Sigmoid colon (tissue), 4 donors: ENCODE data around the gene DFFB.

Experiments
- CTCF ChIP-seq, 4 experiments: fragments of 450-650 bp in 3 of 4; fragments of 200-600 bp in 1 of 4; IDR thresholded peaks; one replicate each; pipeline ENCODE4 v1.5.1; 2016 to 2019; ENCODE audit warnings: antibody characterized with exemption in 4 of 4, mild to moderate bottlenecking in 3 of 4, moderate library complexity in 2 of 4
- POLR2AphosphoS5 ChIP-seq, 4 donors: sonication (generic); formaldehyde crosslinking; IDR thresholded peaks; one replicate each; pipeline ENCODE4 v1.6.1; 2017; ENCODE audit warnings: antibody characterized with exemption in 4 of 4

GRCh38 chr1:3891329-3891865, 34.1 kb downstream of the DFFB start:
- no peak for TF ChIP-seq CTCF (IDR thresholded peaks at IDR 0.05)
- TF ChIP-seq POLR2AphosphoS5 (IDR thresholded peaks at IDR 0.05): no peak
